Measurements from ENCODE around the gene CEP70.

CEP70 gene

DNA sequence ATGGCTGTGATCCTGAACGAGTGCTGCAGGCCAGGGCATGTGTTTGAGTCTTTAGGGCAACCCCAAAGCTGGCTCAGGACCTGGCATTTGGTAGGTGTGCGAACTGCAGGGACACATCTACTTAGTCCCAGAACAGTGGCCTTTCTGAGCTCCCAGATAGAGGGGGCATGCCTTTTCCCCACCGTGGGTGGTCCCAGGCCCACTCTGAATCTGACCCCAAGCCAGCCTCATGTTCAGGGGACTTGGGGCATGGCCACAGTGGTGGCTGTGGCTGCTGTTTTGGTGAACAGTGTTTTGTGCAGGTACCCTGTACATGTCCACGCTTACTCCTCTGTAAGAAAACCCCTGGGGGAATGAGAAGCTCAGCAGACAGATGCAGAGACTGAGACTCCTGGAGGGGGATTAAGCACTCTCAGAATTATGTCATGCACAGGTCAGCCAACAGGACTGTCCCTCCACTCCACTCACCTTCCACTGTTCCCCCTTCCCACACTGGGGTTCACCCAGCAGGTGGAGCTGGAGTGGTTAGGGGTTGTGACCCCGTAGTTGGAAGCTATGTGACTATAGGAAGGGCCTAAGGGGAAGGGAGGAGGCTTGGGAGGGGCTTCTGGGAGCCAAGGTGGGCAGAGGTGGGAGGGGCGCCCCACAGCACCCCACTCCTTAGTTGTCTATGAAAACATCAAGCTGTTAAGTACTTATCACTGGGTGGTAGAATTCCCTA, 143.2 kb downstream of the CEP70 start:
- Histone ChIP-seq H3K36me3 (replicated peaks) (no peaks in the 10 kb centered on the region), H3K27me3 (replicated peaks) (no peaks in the 10 kb centered on the region), H3K27ac (no peak overlapping the region), H3K4me3 (ENCODE audit: low read depth, low read length) (no peak overlapping the region)
- in situ Hi-C loops (cut with HindIII; ENCODE audit: low pct_ligation_motif_present, low sequenced_read_pairs): no loop called here
- DNase-seq: no peak
- TF ChIP-seq, protein P1, sequence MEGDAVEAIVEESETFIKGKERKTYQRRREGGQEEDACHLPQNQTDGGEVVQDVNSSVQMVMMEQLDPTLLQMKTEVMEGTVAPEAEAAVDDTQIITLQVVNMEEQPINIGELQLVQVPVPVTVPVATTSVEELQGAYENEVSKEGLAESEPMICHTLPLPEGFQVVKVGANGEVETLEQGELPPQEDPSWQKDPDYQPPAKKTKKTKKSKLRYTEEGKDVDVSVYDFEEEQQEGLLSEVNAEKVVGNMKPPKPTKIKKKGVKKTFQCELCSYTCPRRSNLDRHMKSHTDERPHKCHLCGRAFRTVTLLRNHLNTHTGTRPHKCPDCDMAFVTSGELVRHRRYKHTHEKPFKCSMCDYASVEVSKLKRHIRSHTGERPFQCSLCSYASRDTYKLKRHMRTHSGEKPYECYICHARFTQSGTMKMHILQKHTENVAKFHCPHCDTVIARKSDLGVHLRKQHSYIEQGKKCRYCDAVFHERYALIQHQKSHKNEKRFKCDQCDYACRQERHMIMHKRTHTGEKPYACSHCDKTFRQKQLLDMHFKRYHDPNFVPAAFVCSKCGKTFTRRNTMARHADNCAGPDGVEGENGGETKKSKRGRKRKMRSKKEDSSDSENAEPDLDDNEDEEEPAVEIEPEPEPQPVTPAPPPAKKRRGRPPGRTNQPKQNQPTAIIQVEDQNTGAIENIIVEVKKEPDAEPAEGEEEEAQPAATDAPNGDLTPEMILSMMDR (IDR thresholded peaks at IDR 0.05; ENCODE audit: low read depth, low read length, missing control alignments): no peak

GRCh38 chr3:138450181-138450580, 143.9 kb downstream of the CEP70 start:
- in situ Hi-C loops (cut with HindIII; ENCODE audit: low pct_ligation_motif_present, low sequenced_read_pairs): no loop called here
- Histone ChIP-seq H3K36me3 (replicated peaks) (no peaks in the 10 kb centered on the region), H3K4me3 (ENCODE audit: low read depth, low read length) (no peak overlapping the region), H3K27me3 (replicated peaks) (no peaks in the 10 kb centered on the region), H3K27ac (no peak overlapping the region)
- TF ChIP-seq, protein P1 (IDR thresholded peaks at IDR 0.05; ENCODE audit: low read depth, low read length, missing control alignments): no peak
- no peak for DNase-seq

DNA sequence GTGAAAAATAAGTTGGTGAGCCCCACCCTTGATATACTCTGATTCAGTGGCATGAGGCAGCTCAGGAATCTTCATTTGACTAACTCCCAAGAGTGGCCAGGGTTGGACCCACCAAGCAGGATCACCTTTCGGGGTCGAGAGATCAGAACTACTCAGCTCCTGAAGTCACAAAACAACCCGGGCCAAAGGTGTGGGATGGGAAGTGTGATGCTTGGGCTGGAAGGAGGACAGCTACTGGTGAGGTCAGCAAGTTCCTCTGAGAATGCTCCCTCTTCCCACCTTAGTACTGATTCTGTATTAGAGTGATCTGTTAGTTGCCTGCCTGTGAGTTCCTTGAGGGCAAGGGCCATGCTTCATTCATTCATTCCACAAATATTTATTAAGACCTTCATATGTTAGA, 144.6 kb downstream of the CEP70 start:
- in situ Hi-C loops (cut with HindIII; ENCODE audit: low pct_ligation_motif_present, low sequenced_read_pairs): no loop called here
- H3K36me3 ChIP-seq (replicated peaks): no peaks in the 10 kb centered on the region
- H3K27me3 ChIP-seq (replicated peaks): no peaks in the 10 kb centered on the region
- DNase-seq: no peak
- no peak overlapping the region for H3K4me3 ChIP-seq (ENCODE audit: low read depth, low read length)
- no peak overlapping the region for H3K27ac ChIP-seq
- TF ChIP-seq, protein P1 (IDR thresholded peaks at IDR 0.05; ENCODE audit: low read depth, low read length, missing control alignments): no peak

- H3K36me3 ChIP-seq (replicated peaks): no peaks in the 10 kb centered on the region
- no peak overlapping the region for H3K4me3 ChIP-seq (ENCODE audit: low read depth, low read length)
- TF ChIP-seq, protein P1 (IDR thresholded peaks at IDR 0.05; ENCODE audit: low read depth, low read length, missing control alignments): no peak
- H3K27me3 ChIP-seq (replicated peaks): no peaks in the 10 kb centered on the region
- in situ Hi-C loops (cut with HindIII; ENCODE audit: low pct_ligation_motif_present, low sequenced_read_pairs): no loop called here
- DNase-seq: no peak
- H3K27ac ChIP-seq: no peak overlapping the region
Observed at GRCh38 chr3:138448631-138449030, 145.4 kb downstream of the CEP70 start.

GRCh38 chr3:138445654-138446053, 148.4 kb downstream of the CEP70 start:
- no peak for DNase-seq
- in situ Hi-C loops (cut with HindIII; ENCODE audit: low pct_ligation_motif_present, low sequenced_read_pairs): no loop called here

More at GRCh38 chr3:138445654-138446053, 148.4 kb downstream of the CEP70 start:
- Histone ChIP-seq H3K27ac (no peak overlapping the region), H3K4me3 (ENCODE audit: low read depth, low read length) (no peak overlapping the region), H3K27me3 (replicated peaks) (no peaks in the 10 kb centered on the region), H3K36me3 (replicated peaks) (no peaks in the 10 kb centered on the region)
- TF ChIP-seq, protein P1 (IDR thresholded peaks at IDR 0.05; ENCODE audit: low read depth, low read length, missing control alignments): no peak

All from brain microvascular endothelial cell (primary cell).